ENCODE measurements around the gene NAV2.

Gene NAV2

DNA sequence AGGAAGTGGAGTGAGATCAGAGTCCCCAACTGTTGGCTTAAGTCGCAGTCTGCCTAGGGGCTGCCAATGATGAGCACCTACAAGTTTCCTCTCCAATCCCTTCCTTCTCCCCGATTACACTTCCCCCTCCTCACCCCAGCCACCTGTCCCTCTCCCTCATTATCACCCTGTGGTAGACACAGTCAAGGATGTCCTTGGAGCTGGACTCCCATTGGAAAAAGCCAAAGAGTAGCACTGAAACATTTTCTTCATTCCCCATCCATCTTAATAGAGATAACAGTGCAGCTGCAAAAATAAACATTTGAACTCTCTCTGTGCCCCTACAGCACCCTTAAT is 301.4 kb downstream of the NAV2 start:
- TF ChIP-seq CTCF (IDR thresholded peaks at IDR 0.05; ENCODE audit: low read depth, low read length), result no peak
- in situ Hi-C loops (cut with HindIII; ENCODE audit: low sequenced_read_pairs), result no loop called here

GRCh38 chr11:20015101-20015500 is 302.5 kb downstream of the NAV2 start:
- in situ Hi-C loops (cut with HindIII; ENCODE audit: low sequenced_read_pairs), result no loop called here
- no peak overlapping the region for H3K4me3 ChIP-seq (ENCODE audit: low read depth, low read length)
- no peak for DNase-seq (ENCODE audit: low read depth, low spot score)
- no peak for TF ChIP-seq CTCF (IDR thresholded peaks at IDR 0.05; ENCODE audit: low read depth, low read length)

More for the DNA sequence above, 301.4 kb downstream of the NAV2 start:
- H3K4me3 ChIP-seq (ENCODE audit: low read depth, low read length), result no peak overlapping the region
- DNase-seq (ENCODE audit: low read depth, low spot score), result no peak

- TF ChIP-seq CTCF (IDR thresholded peaks at IDR 0.05; ENCODE audit: low read depth, low read length), result no peak
- DNase-seq (ENCODE audit: low read depth, low spot score), result no peak
- in situ Hi-C loops (cut with HindIII; ENCODE audit: low sequenced_read_pairs), result no loop called here
- no peak overlapping the region for H3K4me3 ChIP-seq (ENCODE audit: low read depth, low read length)
Observed at GRCh38 chr11:20015529-20016427, 303.1 kb downstream of the NAV2 start.

DNA sequence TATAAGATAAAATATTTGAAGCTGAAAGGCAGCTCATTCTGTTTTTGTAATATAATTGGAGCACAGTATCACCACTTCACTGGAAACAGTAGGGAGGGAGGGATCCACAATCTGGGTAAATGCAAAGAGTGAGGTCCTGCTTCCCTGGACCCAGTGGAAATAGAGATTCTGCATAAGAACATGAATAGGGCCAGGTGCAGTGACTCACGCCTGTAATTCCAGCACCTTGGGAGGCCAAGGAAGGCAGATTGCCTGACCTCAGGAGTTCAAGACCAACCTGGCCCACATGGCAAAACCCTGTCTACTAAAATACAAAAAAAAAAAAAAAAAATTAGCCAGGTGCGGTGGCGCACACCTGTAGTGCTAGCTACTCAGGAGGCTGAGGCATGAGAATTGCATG is 303.9 kb downstream of the NAV2 start:
- no peak overlapping the region for H3K4me3 ChIP-seq (ENCODE audit: low read depth, low read length)
- in situ Hi-C loops (cut with HindIII; ENCODE audit: low sequenced_read_pairs), result no loop called here
- no peak for TF ChIP-seq CTCF (IDR thresholded peaks at IDR 0.05; ENCODE audit: low read depth, low read length)
- DNase-seq (ENCODE audit: low read depth, low spot score), result no peak

GRCh38 chr11:20017320-20017719 is 304.7 kb downstream of the NAV2 start:
- no peak overlapping the region for H3K4me3 ChIP-seq (ENCODE audit: low read depth, low read length)
- in situ Hi-C loops (cut with HindIII; ENCODE audit: low sequenced_read_pairs), result no loop called here
- DNase-seq (ENCODE audit: low read depth, low spot score), result no peak
- no peak for TF ChIP-seq CTCF (IDR thresholded peaks at IDR 0.05; ENCODE audit: low read depth, low read length)

DNA sequence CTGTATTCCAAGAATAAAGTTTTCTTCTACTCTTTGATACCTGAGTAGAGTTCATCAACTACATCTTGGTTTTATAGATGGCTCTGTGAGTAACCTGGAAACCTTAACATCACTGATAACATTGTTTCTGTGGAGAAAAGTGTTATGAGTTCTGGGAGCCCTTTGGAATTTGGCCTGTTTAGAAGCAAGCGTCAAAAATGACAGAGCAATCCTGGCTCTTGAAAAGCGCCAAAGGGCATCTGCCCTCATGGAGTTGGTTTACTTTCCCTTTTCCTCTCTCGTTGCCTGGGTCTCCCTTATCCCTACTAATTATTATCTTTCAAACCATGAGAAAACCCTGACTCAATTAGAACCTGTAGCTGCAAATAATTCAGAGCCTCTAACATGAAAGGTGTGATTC is 307.6 kb downstream of the NAV2 start:
- DNase-seq (ENCODE audit: low read depth, low spot score), result no peak
- no peak for TF ChIP-seq CTCF (IDR thresholded peaks at IDR 0.05; ENCODE audit: low read depth, low read length)
- in situ Hi-C loops (cut with HindIII; ENCODE audit: low sequenced_read_pairs), result no loop called here
- no peak overlapping the region for H3K4me3 ChIP-seq (ENCODE audit: low read depth, low read length)
